Esophagus squamous epithelium (tissue), 4 donors: Measurements from ENCODE around the gene BICRAL.
"Not testable (repeated sequence)": the region's sequence is repeated elsewhere in the genome, so short reads cannot be mapped to it uniquely, and the experiment has no call there.

Experiments used
- CTCF ChIP-seq, 6 experiments: fragments of 450-650 bp in 4 of 6; fragments of 200-600 bp in 2 of 6; sonication (generic) in 2 of 6; IDR thresholded peaks; one replicate each; pipeline ENCODE4 v1.5.1; 2016 to 2019; ENCODE audit warnings: antibody characterized with exemption in 6 of 6, mild to moderate bottlenecking in 4 of 6, moderate library complexity in 4 of 6
- POLR2A ChIP-seq, 4 donors: fragments of 450-650 bp; IDR thresholded peaks; one replicate each; pipeline ENCODE4 v1.6.1; 2017; ENCODE audit warnings: antibody characterized with exemption in 4 of 4, mild to moderate bottlenecking in 4 of 4, moderate library complexity in 3 of 4

GRCh38 chr6:42774821-42775487 is 6.9 kb upstream of the BICRAL start:
- not testable (repeated sequence) for TF ChIP-seq CTCF (IDR thresholded peaks at IDR 0.05)
- TF ChIP-seq POLR2A (IDR thresholded peaks at IDR 0.05) = peak in 1 of 4 donors; percentile 41
